GM18508 (cell line): ENCODE measurements around the gene OR6S1.
"Not testable (repeated sequence)": the region's sequence is repeated elsewhere in the genome, so short reads cannot be mapped to it uniquely, and the experiment has no call there.

Experiments used
- ATAC-seq: cut with Tn5 transposase; IDR thresholded peaks from one replicate; pipeline ENCODE4 v1.9.1; 2021; ENCODE audit warnings: moderate number of reproducible peaks; ENCODE audit not compliant: insufficient read depth, unreplicated experiment

The OR6S1 gene

DNA sequence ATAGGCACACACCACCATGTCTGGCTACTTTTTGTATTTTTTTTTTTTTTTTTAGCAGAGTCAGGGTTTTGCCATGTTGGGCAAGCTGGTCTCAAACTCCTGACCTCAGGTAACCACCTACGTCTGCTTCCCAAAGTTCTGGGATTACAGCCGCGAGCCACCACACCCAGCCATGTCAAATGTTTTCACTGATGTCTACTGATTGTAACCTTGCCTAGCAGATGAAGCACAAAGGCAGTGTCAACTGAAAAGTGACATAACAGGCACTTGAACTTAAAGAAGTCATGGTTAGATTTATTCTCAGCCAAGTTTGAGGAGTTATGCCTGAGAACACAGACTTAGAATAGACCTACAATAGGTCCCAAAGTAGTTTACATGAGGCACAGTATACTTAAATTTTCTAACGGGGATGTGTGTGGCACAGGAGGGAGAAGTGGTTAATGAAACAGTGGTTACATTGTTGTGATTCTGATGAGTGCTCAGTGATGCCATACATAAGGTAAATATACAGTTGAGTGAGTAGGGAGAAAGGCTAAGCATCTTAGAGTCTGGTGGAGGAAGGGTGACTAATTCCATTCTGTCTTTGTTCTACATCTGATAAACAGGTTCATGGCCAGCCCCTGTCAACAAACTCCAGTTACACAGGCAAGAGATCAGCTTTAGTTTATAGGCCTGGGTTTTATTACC lies 30.2 kb upstream of the OR6S1 start:
- no peak for ATAC-seq

DNA sequence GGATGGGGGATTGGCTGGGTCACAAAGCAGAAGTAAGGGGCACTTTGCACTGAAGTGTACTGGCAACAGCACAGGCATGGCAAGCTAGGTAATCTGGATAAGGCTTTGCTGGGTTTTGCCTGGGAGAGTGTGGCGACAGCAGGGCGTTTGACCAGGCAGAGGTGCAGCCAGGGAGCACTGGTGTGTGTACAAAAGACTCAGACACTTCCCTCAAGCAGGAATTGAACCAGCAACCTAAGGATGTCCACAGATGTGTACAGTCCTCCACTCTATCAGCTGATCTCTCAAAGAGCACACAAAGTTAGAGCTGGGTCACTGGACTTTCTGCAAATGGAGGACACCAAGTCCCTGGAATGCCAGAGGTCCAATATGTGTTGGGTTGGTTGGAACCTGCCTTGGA lies 27.5 kb upstream of the OR6S1 start:
- no peak for ATAC-seq

DNA sequence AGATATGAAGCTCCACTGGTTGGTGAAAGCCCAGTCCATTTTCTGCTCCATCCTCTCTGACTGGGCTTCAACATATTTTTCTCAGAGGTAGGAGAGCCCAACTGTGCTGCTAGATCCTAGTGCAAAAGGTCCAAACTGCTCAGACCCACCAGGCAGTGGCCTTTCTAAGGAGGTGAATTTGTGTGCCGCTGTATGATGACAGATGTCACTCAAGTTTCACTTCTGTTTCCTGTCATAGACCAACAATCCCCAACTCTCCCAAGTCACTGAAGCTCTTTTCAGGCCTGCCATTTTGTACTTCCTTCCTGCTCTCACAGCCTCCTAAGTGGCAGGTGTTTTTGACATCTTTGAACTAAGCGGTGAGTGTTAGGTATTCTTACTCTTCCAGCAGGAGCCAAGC lies 26.5 kb upstream of the OR6S1 start:
- peak; percentile 61 for ATAC-seq

GRCh38 chr14:20666400-20666961 lies 25.0 kb upstream of the OR6S1 start:
- ATAC-seq = not testable (repeated sequence)

DNA sequence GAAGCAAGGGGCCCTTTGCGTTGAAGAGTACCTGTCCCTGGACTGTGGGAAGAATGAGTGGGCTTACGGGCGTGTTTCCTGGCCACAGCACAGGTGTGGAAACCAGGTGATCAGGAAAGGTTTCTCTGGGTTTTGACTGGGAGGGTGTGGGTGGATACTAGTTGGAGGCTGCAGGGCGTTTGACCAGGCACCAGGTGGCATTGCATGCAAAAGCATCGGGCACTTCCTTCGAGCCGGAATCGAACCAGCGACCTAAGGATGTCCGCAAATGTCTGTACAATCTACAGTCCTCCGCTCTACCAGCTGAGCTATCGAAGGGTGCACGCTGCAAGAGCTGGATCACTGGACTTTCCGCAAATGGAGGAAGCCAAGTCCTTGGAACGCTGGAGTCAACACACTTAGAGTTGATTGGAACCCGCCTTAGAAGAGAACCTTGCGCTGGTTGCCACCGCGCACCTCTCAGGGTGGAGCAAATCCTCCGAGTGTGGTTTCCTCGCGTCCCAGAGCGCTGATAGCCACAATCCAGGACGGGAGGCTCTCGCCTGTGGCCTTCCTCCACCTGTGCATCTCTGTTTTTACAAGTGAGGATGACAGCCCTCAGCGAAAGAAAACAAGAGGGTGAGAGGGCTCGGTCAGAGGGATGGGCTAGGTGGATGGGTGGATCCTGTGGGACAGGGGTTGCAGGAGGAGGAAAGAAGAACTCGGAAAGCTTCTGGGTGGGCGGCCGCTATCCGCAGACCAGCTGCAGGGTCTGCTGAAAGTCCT lies 21.7 kb upstream of the OR6S1 start:
- ATAC-seq = peak; percentile 47

DNA sequence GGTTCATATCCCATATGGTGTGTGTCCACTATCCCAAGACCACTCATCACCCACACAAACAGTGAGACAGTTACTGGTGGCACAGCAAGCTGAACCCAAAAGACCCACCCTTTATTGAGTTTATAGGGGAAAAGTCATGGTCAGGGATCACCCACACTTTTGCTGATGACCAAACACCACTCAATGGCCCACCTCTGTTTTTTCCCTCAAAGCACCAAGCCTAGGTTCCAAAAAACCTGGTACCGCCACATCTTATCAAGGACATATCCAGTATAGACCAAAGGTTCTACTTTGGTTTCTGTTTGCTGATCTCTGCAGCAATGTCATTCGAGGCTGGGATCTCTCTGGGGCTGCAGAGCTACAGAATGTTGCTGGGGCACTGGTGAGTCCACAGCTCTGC lies 19.7 kb upstream of the OR6S1 start:
- ATAC-seq = no peak

GRCh38 chr14:20659813-20660395 lies 18.4 kb upstream of the OR6S1 start:
- no peak for ATAC-seq

- ATAC-seq = no peak
These were observed 17.8 kb upstream of the OR6S1 start for GRCh38 chr14:20659336-20659735.

- no peak for ATAC-seq
These were observed 16.8 kb upstream of the OR6S1 start for GRCh38 chr14:20658246-20658645.

GRCh38 chr14:20657216-20658211 lies 16.0 kb upstream of the OR6S1 start:
- no peak for ATAC-seq

DNA sequence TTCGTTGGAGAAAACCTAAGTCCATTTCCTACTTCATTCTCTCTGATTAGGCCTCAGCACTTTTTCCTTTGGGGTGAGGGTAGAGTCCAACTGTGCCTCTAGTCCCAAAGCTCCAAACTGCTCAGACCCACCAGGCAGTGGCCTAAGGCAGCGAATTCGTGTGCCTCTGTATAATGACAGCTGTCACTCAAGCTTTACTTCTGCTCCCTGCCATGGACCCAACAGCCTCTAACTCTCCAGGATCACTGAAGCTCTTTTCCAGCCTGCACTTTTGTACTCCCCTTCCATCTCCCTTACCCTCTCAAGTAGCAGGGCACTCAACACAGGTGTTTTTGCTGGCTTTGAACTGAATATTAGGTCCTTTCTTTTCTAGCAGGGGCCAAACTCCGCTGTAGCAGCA lies 14.8 kb upstream of the OR6S1 start:
- no peak for ATAC-seq

- ATAC-seq = no peak
These were observed 14.4 kb upstream of the OR6S1 start for GRCh38 chr14:20655851-20656250.

- no peak for ATAC-seq
These were observed 11.8 kb upstream of the OR6S1 start for GRCh38 chr14:20652996-20653975.

DNA sequence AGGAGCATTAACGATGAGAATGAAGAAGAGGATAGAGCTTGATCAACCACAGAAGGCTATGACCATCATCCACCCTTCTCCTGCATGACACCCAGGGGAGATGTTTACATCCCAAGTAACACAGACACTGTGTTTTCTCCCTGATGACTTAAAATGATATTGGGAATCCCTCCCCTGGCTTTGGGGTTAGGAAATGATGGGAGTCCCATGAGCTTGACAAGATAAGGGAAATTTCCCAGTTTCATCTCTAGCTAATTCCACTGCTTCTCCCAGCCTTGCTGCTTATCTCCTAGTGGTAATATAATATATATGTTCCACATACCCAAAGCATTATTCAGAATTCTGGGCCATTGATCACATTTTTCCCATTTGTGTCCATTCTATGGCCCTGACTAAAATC lies 4.0 kb upstream of the OR6S1 start:
- ATAC-seq = no peak

DNA sequence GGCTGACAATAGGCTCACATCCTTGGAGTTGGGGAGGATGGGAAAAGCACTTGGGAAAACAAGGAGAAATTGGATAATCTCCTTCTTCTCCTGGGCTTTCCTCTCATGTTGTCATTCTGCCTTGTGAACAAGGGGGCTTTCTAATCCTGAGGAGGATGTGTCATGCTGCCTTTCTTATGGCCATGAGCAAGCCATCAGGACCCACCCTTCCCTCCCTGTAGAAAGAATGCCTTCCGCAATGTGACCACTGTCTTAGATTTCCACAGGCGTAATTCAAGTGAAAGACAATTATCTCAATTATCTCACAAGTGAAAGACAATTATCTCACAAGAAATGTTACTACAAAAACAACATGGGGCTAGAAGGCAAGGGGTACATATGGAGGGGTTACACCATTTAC lies 3.0 kb upstream of the OR6S1 start:
- no peak for ATAC-seq

GRCh38 chr14:20642755-20643154 lies 1.3 kb upstream of the OR6S1 start:
- ATAC-seq = not testable (repeated sequence)

DNA sequence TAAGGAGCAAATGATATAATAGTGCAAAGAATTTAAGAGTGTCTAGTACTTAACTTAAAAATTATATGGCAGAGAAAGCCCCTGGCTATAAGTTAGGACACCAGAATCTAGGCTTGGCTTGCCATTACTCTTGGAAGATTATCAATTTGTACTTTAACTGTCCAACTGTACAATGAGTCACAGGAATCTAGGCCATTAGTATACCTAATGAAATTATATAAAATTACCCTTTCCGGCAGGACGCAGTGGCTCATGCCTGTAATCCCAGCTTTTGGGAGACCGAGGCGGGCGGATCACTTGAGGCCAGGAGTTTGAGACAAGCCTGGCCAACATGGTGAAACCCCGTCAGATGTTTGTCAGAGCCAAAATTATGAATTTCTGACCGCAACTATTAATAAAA lies 691 bp upstream of the OR6S1 start:
- no peak for ATAC-seq

DNA sequence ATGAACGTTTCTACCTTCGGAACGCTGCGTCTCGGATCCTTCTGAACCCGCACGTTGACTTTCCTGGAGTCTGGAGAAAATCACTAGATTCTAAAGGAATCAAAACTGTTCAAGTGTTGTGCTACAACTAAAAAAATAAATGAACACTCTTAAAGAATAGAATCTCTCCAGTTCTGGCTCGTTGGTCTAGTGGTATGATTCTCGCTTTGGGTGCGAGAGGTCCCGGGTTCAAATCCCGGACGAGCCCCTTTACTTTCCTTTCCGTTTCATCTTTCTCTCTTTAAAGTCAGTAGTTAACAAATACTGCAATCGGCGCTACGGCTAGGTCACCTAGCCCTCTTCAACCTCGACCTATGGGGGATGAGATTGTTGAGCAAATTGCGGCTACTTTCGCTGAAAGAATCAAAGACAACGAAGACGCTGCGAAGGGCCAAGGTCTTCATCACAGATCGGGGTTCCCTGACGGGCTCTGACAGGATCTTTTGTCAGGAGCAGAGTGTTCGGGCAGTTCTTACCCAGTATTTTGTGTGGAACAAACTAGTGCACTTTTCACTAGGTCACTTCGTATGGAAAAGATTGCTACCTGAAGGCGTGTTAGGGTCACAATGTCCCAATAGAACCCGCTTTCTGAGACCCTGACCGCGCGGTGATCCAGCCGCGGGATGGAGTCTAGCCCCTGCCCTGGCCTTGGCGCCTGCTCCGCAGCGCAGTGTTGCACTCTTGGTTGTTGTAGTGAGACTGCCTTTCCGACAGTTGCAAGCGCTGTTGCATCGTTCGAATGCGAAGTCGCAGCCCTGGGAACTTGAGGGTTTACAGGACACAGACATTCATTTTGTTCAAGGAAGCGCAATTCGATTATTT lies 8.4 kb downstream of the OR6S1 start:
- ATAC-seq = peak; percentile 36
